ENCODE results near the gene PITPNM1. TPM values are rescaled to one million over a fixed set of nuclear protein-coding genes. Genes with fewer than 3 reads are reported as not detected.
A peak's percentile ranks its signal among the peaks of the same experiment; 100 is the strongest.

PITPNM1 gene
- polyA plus RNA-seq, 1 donor (not counting 4 experiments of a cell fraction or from before 2014, with no cell fraction given): 15.9 TPM

DNA sequence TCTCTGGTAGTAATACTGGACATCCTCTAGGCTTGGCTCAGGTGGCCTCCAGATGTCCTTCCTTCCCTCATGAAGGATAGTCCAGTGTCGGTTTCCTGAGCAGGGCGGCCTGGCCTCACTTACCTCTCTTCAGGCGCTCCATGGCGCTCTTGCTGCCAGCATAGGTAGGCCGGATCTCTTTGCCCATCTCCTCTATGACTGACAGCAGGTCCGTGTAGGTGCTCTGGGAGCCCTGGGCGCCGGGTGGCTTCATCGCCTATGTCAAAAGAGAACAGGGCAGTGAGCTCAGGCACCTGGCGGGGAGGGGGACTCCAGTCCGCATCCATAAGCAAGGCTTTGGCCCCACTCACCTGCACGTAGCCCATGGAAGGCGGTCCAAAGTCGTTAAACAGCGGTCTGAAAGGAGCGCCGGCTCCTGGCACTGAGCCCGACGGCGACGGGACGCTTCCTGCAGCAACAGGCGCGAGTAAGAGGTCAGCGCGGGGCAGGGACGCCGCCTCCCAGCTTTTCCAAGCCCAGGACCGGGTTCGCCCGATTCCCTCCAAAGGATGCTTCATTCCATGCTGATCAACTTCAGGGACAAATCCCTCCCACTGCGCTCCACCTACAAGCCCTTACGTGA, 2.2 kb upstream of the PITPNM1 start:
- DNase-seq (ENCODE audit: low read depth, low spot score) (peak; percentile 86), FAIRE-seq (no peak)
- peak overlapping the region; percentile 73 to 89 (median 88) for H3K4me3 ChIP-seq (ENCODE audit: control insufficient read depth in 2 of 3, extremely low read depth in 1 of 3, insufficient read depth in 2 of 3, low read depth in 1 of 3, low read length in 3 of 3)
- H3K9me3 ChIP-seq (ENCODE audit: control insufficient read depth, low read depth, low read length): no peaks in the 10 kb centered on the region
- peaks cover 15% of the 10 kb centered on the region for H3K79me2 ChIP-seq (ENCODE audit: control insufficient read depth, insufficient read depth, low read length)
- peaks cover 0 to 1% of the 10 kb centered on the region in 2 experiments for H3K36me3 ChIP-seq (ENCODE audit: control insufficient read depth in 2 of 2, extremely low read depth in 1 of 2, insufficient read depth in 2 of 2, low read length in 2 of 2)
- dilution Hi-C loops (cut with MboI; ENCODE audit: extremely low pct_ligation_motif_present, low sequenced_read_pairs): no loop called here
- no peak for TF ChIP-seq EZH2 (IDR thresholded peaks at IDR 0.05; ENCODE audit: low read length)
- TF ChIP-seq, protein P1, sequence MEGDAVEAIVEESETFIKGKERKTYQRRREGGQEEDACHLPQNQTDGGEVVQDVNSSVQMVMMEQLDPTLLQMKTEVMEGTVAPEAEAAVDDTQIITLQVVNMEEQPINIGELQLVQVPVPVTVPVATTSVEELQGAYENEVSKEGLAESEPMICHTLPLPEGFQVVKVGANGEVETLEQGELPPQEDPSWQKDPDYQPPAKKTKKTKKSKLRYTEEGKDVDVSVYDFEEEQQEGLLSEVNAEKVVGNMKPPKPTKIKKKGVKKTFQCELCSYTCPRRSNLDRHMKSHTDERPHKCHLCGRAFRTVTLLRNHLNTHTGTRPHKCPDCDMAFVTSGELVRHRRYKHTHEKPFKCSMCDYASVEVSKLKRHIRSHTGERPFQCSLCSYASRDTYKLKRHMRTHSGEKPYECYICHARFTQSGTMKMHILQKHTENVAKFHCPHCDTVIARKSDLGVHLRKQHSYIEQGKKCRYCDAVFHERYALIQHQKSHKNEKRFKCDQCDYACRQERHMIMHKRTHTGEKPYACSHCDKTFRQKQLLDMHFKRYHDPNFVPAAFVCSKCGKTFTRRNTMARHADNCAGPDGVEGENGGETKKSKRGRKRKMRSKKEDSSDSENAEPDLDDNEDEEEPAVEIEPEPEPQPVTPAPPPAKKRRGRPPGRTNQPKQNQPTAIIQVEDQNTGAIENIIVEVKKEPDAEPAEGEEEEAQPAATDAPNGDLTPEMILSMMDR (optimal IDR thresholded peaks at IDR 0.05 in 1 of 3, IDR thresholded peaks at IDR 0.05 in 1 of 3, conservative IDR thresholded peaks at IDR 0.05 in 1 of 3; ENCODE audit: extremely low read depth in 1 of 3, insufficient read depth in 2 of 3, low read length in 3 of 3): no peak
- no peaks in the 10 kb centered on the region for H4K20me1 ChIP-seq (ENCODE audit: control insufficient read depth, extremely low read depth, insufficient read depth, low read length)
- no peaks in the 10 kb centered on the region for H3K27me3 ChIP-seq (ENCODE audit: control insufficient read depth, extremely low read depth, insufficient read depth, low read length)
- peak overlapping the region; percentile 87 for H3K4me2 ChIP-seq (ENCODE audit: control insufficient read depth, extremely low read depth, insufficient read depth, low read depth, low read length)
- peak overlapping the region; percentile 74 for H3K9ac ChIP-seq (ENCODE audit: control insufficient read depth, extremely low read depth, insufficient read depth, low read length)
- peak overlapping the region; percentile 86 for H2AFZ ChIP-seq (ENCODE audit: control insufficient read depth, low read length)
- H3K27ac ChIP-seq (ENCODE audit: control insufficient read depth, insufficient read depth, low read length): peak overlapping the region; percentile 71
- no peaks in the 10 kb centered on the region for H3K9me1 ChIP-seq (ENCODE audit: control insufficient read depth, extremely low read depth, insufficient read depth, low read length)
- peaks cover 27% of the 10 kb centered on the region for H3K4me1 ChIP-seq (ENCODE audit: control insufficient read depth, extremely low read depth, insufficient read depth, low read length)

DNA sequence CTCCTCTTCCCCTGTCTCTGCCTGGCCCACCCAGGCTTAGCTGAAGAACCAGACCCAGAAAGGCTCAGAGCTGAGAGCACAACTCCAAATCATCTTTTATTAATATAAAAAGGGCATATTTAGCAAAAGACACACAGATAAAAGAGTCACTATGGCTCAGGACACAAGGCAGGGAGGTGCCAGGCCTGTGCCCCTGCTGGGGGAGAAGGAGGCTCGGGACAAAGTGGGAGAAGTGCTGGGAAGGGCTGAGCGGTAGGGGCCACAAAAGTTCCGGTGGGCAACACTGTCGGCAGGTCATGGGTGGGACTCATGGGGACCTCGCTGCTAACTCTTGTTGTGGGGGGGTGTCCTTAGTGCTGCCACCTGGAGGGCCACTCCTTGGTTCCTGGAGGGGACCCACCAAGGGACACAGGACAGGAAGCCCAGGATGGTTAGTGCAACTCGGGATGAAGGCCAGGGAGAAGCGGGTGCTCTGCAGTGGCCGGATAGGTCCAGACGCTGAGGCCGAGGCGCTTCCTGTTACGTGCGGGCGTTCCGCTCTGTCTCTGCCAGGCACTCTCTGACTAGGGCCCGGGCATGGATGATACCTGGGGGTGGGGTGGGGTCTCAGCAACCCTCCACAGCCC, 1.4 kb upstream of the PITPNM1 start:
- peaks cover 15% of the 10 kb centered on the region for H3K79me2 ChIP-seq (ENCODE audit: control insufficient read depth, insufficient read depth, low read length)

More for the DNA sequence above, 1.4 kb upstream of the PITPNM1 start:
- H3K9me3 ChIP-seq (ENCODE audit: control insufficient read depth, low read depth, low read length): no peaks in the 10 kb centered on the region
- no peak overlapping the region for H2AFZ ChIP-seq (ENCODE audit: control insufficient read depth, low read length)
- H3K4me2 ChIP-seq (ENCODE audit: control insufficient read depth, extremely low read depth, insufficient read depth, low read depth, low read length): peak overlapping the region; percentile 87
- no peak for DNase-seq (ENCODE audit: low read depth, low spot score)
- H3K9ac ChIP-seq (ENCODE audit: control insufficient read depth, extremely low read depth, insufficient read depth, low read length): peak overlapping the region; percentile 74
- no peaks in the 10 kb centered on the region for H4K20me1 ChIP-seq (ENCODE audit: control insufficient read depth, extremely low read depth, insufficient read depth, low read length)
- peaks cover 27% of the 10 kb centered on the region for H3K4me1 ChIP-seq (ENCODE audit: control insufficient read depth, extremely low read depth, insufficient read depth, low read length)
- H3K36me3 ChIP-seq (ENCODE audit: control insufficient read depth in 2 of 2, extremely low read depth in 1 of 2, insufficient read depth in 2 of 2, low read length in 2 of 2): peaks cover 0 to 5% of the 10 kb centered on the region in 2 experiments
- dilution Hi-C loops (cut with MboI; ENCODE audit: extremely low pct_ligation_motif_present, low sequenced_read_pairs): no loop called here
- H3K9me1 ChIP-seq (ENCODE audit: control insufficient read depth, extremely low read depth, insufficient read depth, low read length): no peaks in the 10 kb centered on the region
- H3K27me3 ChIP-seq (ENCODE audit: control insufficient read depth, extremely low read depth, insufficient read depth, low read length): no peaks in the 10 kb centered on the region
- H3K27ac ChIP-seq (ENCODE audit: control insufficient read depth, insufficient read depth, low read length): peak overlapping the region; percentile 26
- no peak for FAIRE-seq
- no peak for TF ChIP-seq EZH2 (IDR thresholded peaks at IDR 0.05; ENCODE audit: low read length)
- TF ChIP-seq, protein P1 (optimal IDR thresholded peaks at IDR 0.05 in 1 of 3, IDR thresholded peaks at IDR 0.05 in 1 of 3, conservative IDR thresholded peaks at IDR 0.05 in 1 of 3; ENCODE audit: extremely low read depth in 1 of 3, insufficient read depth in 2 of 3, low read length in 3 of 3): peak in 1 of 3 experiments; percentile 4
- peak overlapping the region in 2 of 3 experiments; percentile 73 to 88 for H3K4me3 ChIP-seq (ENCODE audit: control insufficient read depth in 2 of 3, extremely low read depth in 1 of 3, insufficient read depth in 2 of 3, low read depth in 1 of 3, low read length in 3 of 3)
